Esophagus (tissue), 2 donors: ENCODE results near the gene ZC3H18. TPM values are rescaled to one million over a fixed set of nuclear protein-coding genes. Genes with fewer than 3 reads are reported as not detected.

Experiments
- H3K27ac ChIP-seq, 2 donors: one replicate each; pipeline ENCODE4 v1.5.1; 2013; ENCODE audit warnings: low read depth in 2 of 2, mild to moderate bottlenecking in 2 of 2, inconsistent platforms in 1 of 2, low read length in 1 of 2, moderate library complexity in 1 of 2
- H3K27me3 ChIP-seq, 2 donors: one replicate each; pipeline ENCODE4 v1.6.1; 2013; ENCODE audit warnings: low read length in 2 of 2, control low read depth in 1 of 2, mild to moderate bottlenecking in 1 of 2; ENCODE audit not compliant: insufficient read depth in 2 of 2, control insufficient read depth in 1 of 2
- H3K36me3 ChIP-seq, 2 donors: one replicate each; pipeline ENCODE4 v1.6.1; 2013; ENCODE audit warnings: low read length in 1 of 2; ENCODE audit not compliant: control insufficient read depth in 2 of 2, insufficient read depth in 2 of 2
- H3K4me1 ChIP-seq, 2 donors: one replicate each; pipeline ENCODE4 v1.6.1; 2013; ENCODE audit warnings: low read length in 1 of 2; ENCODE audit not compliant: control insufficient read depth in 2 of 2, insufficient read depth in 2 of 2
- H3K4me3 ChIP-seq, 2 donors: one replicate each; pipeline ENCODE4 v1.5.1; 2013; ENCODE audit warnings: low read length in 2 of 2, mild to moderate bottlenecking in 2 of 2, low read depth in 1 of 2, moderate library complexity in 1 of 2
- H3K9me3 ChIP-seq, 2 donors: one replicate each; pipeline ENCODE4 v1.6.1; 2013; ENCODE audit warnings: mild to moderate bottlenecking in 2 of 2, low read depth in 1 of 2, low read length in 1 of 2, moderate library complexity in 1 of 2; ENCODE audit not compliant: control insufficient read depth in 2 of 2, insufficient read depth in 1 of 2
- WGBS, 2 donors: extraction: QIAGEN DNeasy Blood & Tissue Kit; methylation state at CpG; one replicate each; pipeline ENCODE4 v1.1.7; 2013; 5-methylcytosine and 5-hydroxymethylcytosine counted together
- polyA plus RNA-seq, 2 donors: library from polyadenylated mRNA; stranded (reverse); fragments of 200-250 nt; gene quantifications; one replicate each; pipeline ENCODE4 v1.2.3, GENCODE V29; 2013
- donor health status: healthy with polysubstance abuse.
- donor health status: Bipolar disorder and iron deficiency.

The ZC3H18 gene
- polyA plus RNA-seq, 2 donors = 19.1 to 24.5 TPM

DNA sequence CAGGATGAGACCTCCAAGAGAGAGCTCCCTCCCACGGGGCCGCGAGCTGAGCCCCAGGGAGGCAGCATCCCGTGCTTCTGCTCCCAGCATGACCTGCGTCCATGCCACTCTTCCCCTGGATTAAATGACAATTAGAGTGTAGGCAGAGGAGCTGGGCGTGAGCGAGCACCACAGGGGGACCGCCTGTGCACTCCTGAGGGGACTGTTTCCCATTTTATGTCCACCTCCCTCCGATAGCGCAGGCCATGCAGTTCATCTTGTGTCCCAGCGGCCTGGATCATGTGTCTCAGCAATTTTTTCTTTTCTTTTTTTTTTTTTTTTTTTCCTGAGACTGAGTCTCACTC, 62.4 kb downstream of the ZC3H18 start:
- Histone ChIP-seq H3K36me3 (peaks cover 0 to 38% of the 10 kb centered on the region in 2 donors), H3K4me3 (no peak overlapping the region), H3K27ac (no peak overlapping the region), H3K4me1 (peaks cover 0 to 2% of the 10 kb centered on the region in 2 donors), H3K27me3 (peaks cover 0 to 8% of the 10 kb centered on the region in 2 donors), H3K9me3 (no peaks in the 10 kb centered on the region)
- 93% methylated on average over 11 of the region's 11 CpGs for WGBS, 2 donors

DNA sequence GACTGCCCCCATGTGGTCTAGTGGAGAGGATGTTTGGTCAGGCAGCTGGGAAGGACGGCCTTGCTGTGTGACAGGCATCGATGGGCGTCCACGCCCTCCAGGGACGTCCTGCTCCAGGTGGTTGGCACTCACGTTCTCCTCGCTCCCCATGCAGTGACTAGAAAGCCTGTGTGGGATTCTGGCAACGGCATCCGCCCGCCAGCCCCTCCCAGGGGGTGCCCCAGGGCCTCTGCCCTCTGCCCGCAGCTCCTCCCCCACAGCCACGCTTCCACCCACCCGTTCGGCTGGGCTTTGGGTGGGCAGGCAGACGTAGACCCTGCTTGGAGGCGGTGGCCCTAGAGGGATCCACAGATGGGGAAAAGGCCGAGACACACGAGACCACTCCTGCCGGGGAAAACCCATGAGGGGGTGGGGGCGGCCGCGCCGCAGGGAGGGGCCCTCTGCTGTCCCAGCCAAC, 63.5 kb downstream of the ZC3H18 start:
- peaks cover 0 to 27% of the 10 kb centered on the region in 2 donors for H3K36me3 ChIP-seq
- peaks cover 0 to 6% of the 10 kb centered on the region in 2 donors for H3K4me1 ChIP-seq
- H3K27ac ChIP-seq = no peak overlapping the region
- 27 to 36% methylated on average over 23 of the region's 23 CpGs for WGBS, 2 donors
- no peaks in the 10 kb centered on the region for H3K9me3 ChIP-seq
- H3K27me3 ChIP-seq = peaks cover 0 to 9% of the 10 kb centered on the region in 2 donors
- H3K4me3 ChIP-seq = peak overlapping the region in 1 of 2 donors; percentile 39

DNA sequence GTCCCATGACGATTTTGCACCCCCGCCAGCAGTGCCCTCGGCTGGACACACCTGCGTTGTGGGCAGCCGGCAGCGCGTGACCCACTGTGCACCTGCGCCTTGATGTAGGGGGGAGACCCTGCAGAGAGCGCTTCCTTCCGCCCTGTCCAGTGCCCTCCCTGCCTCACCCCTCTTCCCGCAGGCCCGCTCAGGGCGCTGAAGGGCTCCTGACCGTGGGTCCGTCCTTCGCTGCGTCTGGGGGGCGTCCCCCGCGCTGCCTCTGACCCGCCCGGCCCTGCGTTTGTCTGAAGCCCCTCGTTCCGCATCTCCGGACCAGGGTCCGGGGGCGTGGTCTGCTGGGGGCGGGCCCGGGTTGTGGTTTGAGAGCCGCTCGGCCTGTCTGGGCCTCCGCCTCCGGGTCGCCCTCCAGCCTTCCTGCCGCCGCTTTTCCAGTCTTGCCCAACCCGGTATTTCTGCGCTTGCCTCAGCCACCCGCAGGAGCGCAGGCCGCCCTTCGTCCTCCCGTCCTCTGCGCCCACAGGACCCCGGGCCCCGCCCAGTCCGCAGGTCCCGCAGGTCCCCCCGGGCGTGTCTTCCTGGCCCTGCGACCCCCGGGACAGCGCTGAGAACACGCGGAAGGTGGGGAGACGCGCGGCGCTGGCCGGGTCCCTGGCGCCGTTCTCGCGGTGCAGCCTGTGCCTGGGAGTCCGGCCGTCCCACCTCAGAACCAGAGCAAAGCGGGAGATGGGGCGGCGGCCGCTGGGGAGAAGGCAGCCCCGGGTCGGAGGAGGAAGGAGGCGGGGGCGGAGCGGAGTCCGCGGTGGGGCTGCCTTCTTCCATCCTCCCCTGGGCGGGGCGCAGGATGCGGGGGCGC, 64.2 kb downstream of the ZC3H18 start:
- Histone ChIP-seq H3K36me3 (peaks cover 0 to 26% of the 10 kb centered on the region in 2 donors), H3K27me3 (peaks cover 0 to 15% of the 10 kb centered on the region in 2 donors), H3K4me3 (peak overlapping the region; percentile 28 to 39), H3K27ac (peak overlapping the region in 1 of 2 donors; percentile 25), H3K9me3 (no peaks in the 10 kb centered on the region), H3K4me1 (peaks cover 0 to 12% of the 10 kb centered on the region in 2 donors)
- 6 to 21% methylated on average over 68 to 82 of the region's 82 CpGs for WGBS, 2 donors

- H3K36me3 ChIP-seq = peaks cover 0 to 21% of the 10 kb centered on the region in 2 donors
- 35 to 61% methylated on average over 21 to 28 of the region's 28 CpGs for WGBS, 2 donors
- peaks cover 0 to 16% of the 10 kb centered on the region in 2 donors for H3K4me1 ChIP-seq
- H3K27ac ChIP-seq = no peak overlapping the region
- H3K27me3 ChIP-seq = peaks cover 0 to 22% of the 10 kb centered on the region in 2 donors
- no peaks in the 10 kb centered on the region for H3K9me3 ChIP-seq
- peak overlapping the region; percentile 28 to 39 for H3K4me3 ChIP-seq
These were observed 64.9 kb downstream of the ZC3H18 start for GRCh38 chr16:88634994-88635670.

DNA sequence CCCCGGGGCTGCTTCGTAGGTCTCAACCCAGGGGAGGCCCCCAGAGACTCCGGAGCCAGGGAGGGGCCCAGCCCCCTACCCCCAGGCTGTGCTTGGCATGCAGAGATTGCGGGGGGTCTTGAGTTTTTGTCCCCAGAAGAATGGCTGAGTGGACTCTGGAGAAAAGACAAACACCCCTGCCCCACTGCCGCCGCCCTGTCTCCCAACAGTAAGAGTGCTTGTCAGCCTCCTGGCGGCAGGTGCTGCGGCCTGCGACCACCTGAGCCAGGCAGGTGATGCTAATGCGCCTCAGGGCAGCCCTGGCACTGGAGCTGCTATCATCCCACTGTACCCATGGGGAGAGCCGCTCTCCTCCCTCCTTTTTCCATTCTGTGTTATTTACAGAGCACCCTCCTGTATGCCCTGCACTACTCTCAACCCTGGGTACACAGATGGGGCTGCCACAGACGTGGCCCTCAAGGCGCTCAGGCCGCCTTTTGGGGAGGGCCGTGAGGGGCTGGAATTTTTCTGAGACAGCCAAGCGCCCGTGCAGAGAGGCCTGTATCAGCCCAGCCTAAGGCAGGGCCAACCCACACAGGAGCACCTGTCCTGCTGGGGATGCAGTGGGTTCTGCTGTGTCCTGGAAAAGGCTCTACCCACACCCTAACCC, 65.6 kb downstream of the ZC3H18 start:
- WGBS, 2 donors = 89 to 92% methylated on average over 17 of the region's 17 CpGs
- H3K27ac ChIP-seq = no peak overlapping the region

DNA sequence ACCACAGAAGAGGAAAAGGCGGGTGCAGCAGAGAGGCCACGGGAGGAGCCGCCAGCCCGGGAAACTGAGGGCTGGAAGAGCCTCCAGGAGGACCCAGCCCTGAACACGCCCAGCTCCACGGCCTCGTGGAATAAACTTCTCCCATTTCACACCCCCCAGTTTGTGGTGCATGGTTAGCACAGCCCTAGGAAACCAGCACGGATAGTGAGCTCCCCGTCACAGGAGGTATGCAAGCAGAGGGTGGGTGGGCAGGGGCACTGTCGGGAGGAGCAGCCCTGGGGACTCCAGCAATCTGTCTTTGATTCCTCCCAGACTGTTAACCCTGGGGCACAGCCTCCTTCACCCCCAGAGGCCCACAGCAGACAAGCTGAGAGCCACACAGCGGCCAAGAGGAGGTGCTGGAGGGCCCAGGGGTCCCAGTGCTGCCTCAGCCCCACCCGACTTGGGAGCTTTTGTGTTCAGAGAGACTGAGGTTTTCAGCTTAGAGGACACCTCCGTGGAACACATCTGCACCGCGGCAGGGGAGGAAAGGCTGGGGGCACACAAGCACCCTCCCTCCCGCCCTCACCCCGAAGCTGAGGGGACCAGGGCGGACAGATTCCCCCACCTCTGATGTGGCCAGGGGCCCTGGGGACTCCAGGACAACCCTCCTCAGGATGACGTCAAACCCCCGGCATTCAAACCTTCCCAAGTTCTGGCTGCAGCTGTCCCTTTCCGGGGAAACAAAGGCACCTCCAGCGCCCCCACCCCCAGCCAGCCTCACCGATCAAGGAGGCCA, 66.5 kb downstream of the ZC3H18 start:
- H3K4me1 ChIP-seq = peaks cover 0 to 18% of the 10 kb centered on the region in 2 donors
- H3K27ac ChIP-seq = no peak overlapping the region
- peaks cover 0 to 26% of the 10 kb centered on the region in 2 donors for H3K27me3 ChIP-seq
- H3K36me3 ChIP-seq = peaks cover 0 to 9% of the 10 kb centered on the region in 2 donors
- 70 to 74% methylated on average over 23 of the region's 23 CpGs for WGBS, 2 donors
- H3K4me3 ChIP-seq = no peak overlapping the region
- H3K9me3 ChIP-seq = no peaks in the 10 kb centered on the region

More for the DNA sequence above, 65.6 kb downstream of the ZC3H18 start:
- H3K4me3 ChIP-seq = no peak overlapping the region
- peaks cover 0 to 18% of the 10 kb centered on the region in 2 donors for H3K4me1 ChIP-seq
- H3K9me3 ChIP-seq = no peaks in the 10 kb centered on the region
- H3K36me3 ChIP-seq = peaks cover 0 to 15% of the 10 kb centered on the region in 2 donors
- H3K27me3 ChIP-seq = peaks cover 0 to 26% of the 10 kb centered on the region in 2 donors

DNA sequence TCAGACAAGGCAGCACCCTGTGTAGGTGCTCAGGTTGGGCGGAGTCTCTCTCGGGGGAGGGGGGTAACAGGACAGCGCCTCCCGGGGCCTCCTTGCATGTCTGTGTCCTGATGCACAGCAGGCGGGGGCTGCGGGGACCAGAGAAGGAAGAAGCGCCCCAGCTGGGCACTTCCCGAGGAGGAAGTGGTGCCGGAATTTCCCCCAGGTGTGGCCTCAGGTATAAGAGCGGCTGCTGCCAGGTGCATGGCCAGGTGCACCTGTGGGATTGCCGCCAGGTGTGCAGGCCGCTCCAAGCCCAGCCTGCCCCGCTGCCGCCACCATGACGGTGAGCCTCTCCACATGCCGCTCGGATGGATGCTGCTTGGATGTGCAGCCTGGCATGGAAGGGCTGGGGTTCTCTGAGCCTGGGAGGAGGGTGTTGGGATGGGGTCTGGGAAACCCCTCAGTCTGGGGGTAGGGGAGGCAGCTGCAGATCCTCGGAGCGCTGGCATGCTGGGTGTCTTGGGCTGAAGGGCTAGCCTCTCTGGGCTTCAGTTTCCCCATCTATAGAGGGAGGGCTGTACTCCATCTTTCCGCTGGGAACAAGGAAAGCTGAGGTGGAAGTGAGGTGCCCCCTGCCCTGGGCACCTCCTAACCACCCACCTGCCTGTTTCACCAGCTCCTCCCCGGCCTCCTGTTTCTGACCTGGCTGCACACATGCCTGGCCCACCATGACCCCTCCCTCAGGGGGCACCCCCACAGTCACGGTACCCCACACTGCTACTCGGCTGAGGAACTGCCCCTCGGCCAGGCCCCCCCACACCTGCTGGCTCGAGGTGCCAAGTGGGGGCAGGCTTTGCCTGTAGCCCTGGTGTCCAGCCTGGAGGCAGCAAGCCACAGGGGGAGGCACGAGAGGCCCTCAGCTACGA, 68.4 kb downstream of the ZC3H18 start, which contains the start of gene IL17C:
TSS of gene IL17C (plus strand) at position 250 of the 908 bp plus-strand sequence. CDS start at position 320, 70 bp downstream.
- WGBS, 2 donors = 27 to 34% methylated on average over 27 of the region's 27 CpGs
- no peaks in the 10 kb centered on the region for H3K36me3 ChIP-seq
- H3K27ac ChIP-seq = no peak within 1 kb of the TSS
- H3K27me3 ChIP-seq = peaks cover 0 to 26% of the 10 kb centered on the region in 2 donors
- H3K4me3 ChIP-seq = no peak within 1 kb of the TSS
- peaks cover 0 to 18% of the 10 kb centered on the region in 2 donors for H3K4me1 ChIP-seq
- no peaks in the 10 kb centered on the region for H3K9me3 ChIP-seq

DNA sequence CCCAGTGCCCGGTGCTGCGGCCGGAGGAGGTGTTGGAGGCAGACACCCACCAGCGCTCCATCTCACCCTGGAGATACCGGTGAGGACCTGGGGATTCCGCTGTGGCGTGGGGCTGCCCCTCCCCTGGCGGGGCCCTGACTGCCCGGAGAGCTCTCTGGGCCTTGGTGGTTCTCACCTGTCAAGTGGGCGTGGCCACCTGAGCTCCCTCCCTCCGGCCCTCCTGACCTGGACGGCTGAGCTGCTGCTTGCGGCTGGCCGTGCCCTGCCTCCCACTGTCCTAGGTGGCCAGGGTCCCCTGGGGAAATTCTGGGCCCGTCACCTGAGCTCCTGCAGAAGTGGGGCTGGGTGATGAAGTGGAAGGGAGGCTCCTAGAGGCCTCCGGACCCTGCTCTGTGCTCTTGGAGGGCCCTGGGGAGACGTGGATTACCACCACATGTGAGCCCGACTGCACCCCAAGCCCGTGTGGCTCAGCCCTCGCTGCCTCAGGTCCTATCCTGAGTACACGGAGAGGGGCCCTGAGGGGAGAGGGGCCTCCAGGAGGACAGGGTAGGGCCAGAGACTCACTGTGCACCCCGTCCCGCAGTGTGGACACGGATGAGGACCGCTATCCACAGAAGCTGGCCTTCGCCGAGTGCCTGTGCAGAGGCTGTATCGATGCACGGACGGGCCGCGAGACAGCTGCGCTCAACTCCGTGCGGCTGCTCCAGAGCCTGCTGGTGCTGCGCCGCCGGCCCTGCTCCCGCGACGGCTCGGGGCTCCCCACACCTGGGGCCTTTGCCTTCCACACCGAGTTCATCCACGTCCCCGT, 69.2 kb downstream of the ZC3H18 start:
- peaks cover 0 to 23% of the 10 kb centered on the region in 2 donors for H3K27me3 ChIP-seq
- WGBS, 2 donors = 21 to 23% methylated on average over 42 to 45 of the region's 45 CpGs
- no peak overlapping the region for H3K4me3 ChIP-seq

More for the DNA sequence above, 69.2 kb downstream of the ZC3H18 start:
- no peak overlapping the region for H3K27ac ChIP-seq
- H3K36me3 ChIP-seq = no peaks in the 10 kb centered on the region
- H3K4me1 ChIP-seq = peaks cover 0 to 16% of the 10 kb centered on the region in 2 donors
- H3K9me3 ChIP-seq = no peaks in the 10 kb centered on the region
